Colonic mucosa (tissue), 4 donors: ENCODE results near the gene ITK. TPM values are rescaled to one million over a fixed set of nuclear protein-coding genes. Genes with fewer than 3 reads are reported as not detected.

ENCODE experiments used
- DNase-seq: peaks from one replicate; pipeline ENCODE4 v3.0.0-alpha.2; 2020
- H3K27ac ChIP-seq: fragments of 200-600 bp; one replicate; pipeline ENCODE4 v1.8.0; 2021
- H3K27me3 ChIP-seq: fragments of 200-600 bp; one replicate; pipeline ENCODE4 v1.8.0; 2021
- H3K36me3 ChIP-seq: fragments of 200-600 bp; one replicate; pipeline ENCODE4 v1.8.0; 2021
- H3K4me1 ChIP-seq: fragments of 200-600 bp; one replicate; pipeline ENCODE4 v1.8.0; 2021; ENCODE audit warnings: mild to moderate bottlenecking
- H3K4me3 ChIP-seq: fragments of 200-600 bp; one replicate; pipeline ENCODE4 v1.8.0; 2021
- H3K9ac ChIP-seq, 2 donors: one replicate each; pipeline ENCODE4 v1.7.0; 2013; ENCODE audit warnings: control low read depth in 2 of 2, low read depth in 2 of 2, low read length in 2 of 2
- H3K9me3 ChIP-seq: fragments of 200-600 bp; one replicate; pipeline ENCODE4 v1.8.0; 2021
- intact Hi-C: fragments of 100-400 bp; cut with DNase I; formaldehyde crosslinking; loops from one replicate; pipeline ENCODE4 v1.14.1; 2022
- total RNA-seq, 2 donors: library from RNA; stranded (reverse); fragmentation: NEBNext Ultra II Directional in 1 of 2; extraction: Animal tissue kit (Norgen Biotek cat#: 25700) in 1 of 2; gene quantifications; one replicate each; pipeline ENCODE4 v1.2.1, GENCODE V29; 2021
- TF ChIP-seq, protein P1 (sequence below): fragments of 200-600 bp; IDR thresholded peaks from one replicate; pipeline ENCODE4 v1.8.0; 2022; ENCODE audit warnings: antibody characterized with exemption, mild to moderate bottlenecking
- donor health status: healthy.
- donor health status: DM: no; HTN: no; CAD: no.
- donor health status: DM: no; HTN: no; CAD: no.

Gene ITK
- total RNA-seq, 2 donors from 2014 or later = 1.4 to 2.5 TPM

GRCh38 chr5:157300564-157300963 lies 119.9 kb downstream of the ITK start:
- intact Hi-C loops = no loop called here
- H3K36me3 ChIP-seq = no peaks in the 10 kb centered on the region
- TF ChIP-seq, protein P1, sequence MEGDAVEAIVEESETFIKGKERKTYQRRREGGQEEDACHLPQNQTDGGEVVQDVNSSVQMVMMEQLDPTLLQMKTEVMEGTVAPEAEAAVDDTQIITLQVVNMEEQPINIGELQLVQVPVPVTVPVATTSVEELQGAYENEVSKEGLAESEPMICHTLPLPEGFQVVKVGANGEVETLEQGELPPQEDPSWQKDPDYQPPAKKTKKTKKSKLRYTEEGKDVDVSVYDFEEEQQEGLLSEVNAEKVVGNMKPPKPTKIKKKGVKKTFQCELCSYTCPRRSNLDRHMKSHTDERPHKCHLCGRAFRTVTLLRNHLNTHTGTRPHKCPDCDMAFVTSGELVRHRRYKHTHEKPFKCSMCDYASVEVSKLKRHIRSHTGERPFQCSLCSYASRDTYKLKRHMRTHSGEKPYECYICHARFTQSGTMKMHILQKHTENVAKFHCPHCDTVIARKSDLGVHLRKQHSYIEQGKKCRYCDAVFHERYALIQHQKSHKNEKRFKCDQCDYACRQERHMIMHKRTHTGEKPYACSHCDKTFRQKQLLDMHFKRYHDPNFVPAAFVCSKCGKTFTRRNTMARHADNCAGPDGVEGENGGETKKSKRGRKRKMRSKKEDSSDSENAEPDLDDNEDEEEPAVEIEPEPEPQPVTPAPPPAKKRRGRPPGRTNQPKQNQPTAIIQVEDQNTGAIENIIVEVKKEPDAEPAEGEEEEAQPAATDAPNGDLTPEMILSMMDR = no peak
- H3K4me3 ChIP-seq = no peak overlapping the region
- DNase-seq = no peak
- H3K9me3 ChIP-seq = no peaks in the 10 kb centered on the region
- H3K27me3 ChIP-seq = no peaks in the 10 kb centered on the region
- H3K9ac ChIP-seq = no peak overlapping the region
- H3K27ac ChIP-seq = no peak overlapping the region
- H3K4me1 ChIP-seq = no peaks in the 10 kb centered on the region

DNA sequence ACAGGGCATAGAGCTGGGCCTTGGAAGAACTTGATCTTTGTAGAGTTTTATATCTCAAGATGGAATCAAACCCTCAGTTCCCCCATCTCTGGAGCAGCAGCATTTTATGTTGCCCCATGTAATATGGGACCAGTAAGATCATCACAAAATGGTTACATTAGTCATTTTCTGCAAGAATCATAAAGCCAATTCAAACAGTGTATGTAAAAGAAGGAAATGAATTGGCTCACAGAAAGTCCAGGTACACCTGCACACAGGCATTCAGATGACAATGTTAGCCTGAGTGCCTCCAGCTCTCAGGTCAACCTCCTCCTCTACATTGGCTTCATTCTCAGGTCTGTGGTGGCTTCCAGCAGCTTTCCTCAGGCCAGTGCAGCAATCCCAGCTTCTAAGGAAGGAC lies 120.4 kb downstream of the ITK start:
- DNase-seq = no peak
- H3K36me3 ChIP-seq = no peaks in the 10 kb centered on the region
- no peaks in the 10 kb centered on the region for H3K9me3 ChIP-seq
- H3K9ac ChIP-seq = no peak overlapping the region
- intact Hi-C loops = no loop called here
- H3K27me3 ChIP-seq = no peaks in the 10 kb centered on the region
- H3K4me3 ChIP-seq = no peak overlapping the region
- no peak overlapping the region for H3K27ac ChIP-seq
- H3K4me1 ChIP-seq = no peaks in the 10 kb centered on the region
- TF ChIP-seq, protein P1 = no peak

- H3K27ac ChIP-seq = no peak overlapping the region
- H3K27me3 ChIP-seq = no peaks in the 10 kb centered on the region
- intact Hi-C loops = no loop called here
- no peak overlapping the region for H3K9ac ChIP-seq
- H3K4me1 ChIP-seq = no peaks in the 10 kb centered on the region
- TF ChIP-seq, protein P1 = no peak
- H3K36me3 ChIP-seq = no peaks in the 10 kb centered on the region
- H3K9me3 ChIP-seq = no peaks in the 10 kb centered on the region
- no peak for DNase-seq
- no peak overlapping the region for H3K4me3 ChIP-seq
Observed at GRCh38 chr5:157303023-157303422, 122.4 kb downstream of the ITK start.

DNA sequence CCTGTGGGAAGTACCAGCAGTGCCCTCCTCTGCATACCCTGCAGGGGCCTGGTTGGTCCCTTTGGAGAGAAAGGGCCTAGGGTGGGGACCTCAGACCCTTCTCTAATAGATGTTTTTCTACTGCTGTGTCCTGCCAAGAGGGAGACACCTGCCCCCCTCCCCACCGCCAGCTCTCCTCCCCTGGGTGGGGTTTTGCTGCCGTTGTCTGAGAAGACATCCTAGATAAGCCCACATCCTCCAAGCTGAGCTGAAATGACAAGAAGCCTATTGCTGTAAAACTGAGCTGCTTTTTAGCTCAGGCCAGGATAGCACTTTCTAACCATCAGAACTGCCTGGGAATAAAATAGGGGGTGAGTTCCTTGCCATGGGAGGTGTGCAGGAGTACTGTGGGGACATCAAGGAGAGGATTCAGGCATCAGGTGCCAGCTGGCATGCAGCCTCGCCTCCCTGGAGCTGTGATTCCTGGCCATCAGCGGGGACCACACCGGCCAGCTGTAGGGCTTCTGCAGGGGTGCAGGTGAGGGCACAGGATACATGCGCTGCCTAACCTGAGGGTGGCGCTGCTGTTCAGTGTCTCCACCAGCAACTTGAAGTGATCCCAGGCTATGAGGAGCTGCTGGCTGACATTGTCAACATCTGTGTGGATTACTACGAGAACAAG lies 123.2 kb downstream of the ITK start:
- Histone ChIP-seq H3K27me3 (no peaks in the 10 kb centered on the region), H3K36me3 (no peaks in the 10 kb centered on the region), H3K9me3 (no peaks in the 10 kb centered on the region), H3K4me3 (no peak overlapping the region), H3K4me1 (no peaks in the 10 kb centered on the region), H3K27ac (no peak overlapping the region), H3K9ac (no peak overlapping the region)
- intact Hi-C loops = no loop called here
- TF ChIP-seq, protein P1 = no peak
- no peak for DNase-seq

Other genes with a start within 250 kb of the ITK start
- 1 to 10 TPM in 1 of 2 donors, under 1 TPM in 1; 0.42 to 2.8 TPM for gene TIMD4, start 217.6 kb upstream of the ITK start, total RNA-seq
- 10 to 100 TPM in 1 of 2 donors, 1 to 10 TPM in 1; 7.1 to 27.7 TPM for gene HAVCR1, start 121.7 kb upstream of the ITK start, total RNA-seq
- 1 to 10 TPM; 1.3 to 3.1 TPM for gene HAVCR2, start 71.8 kb upstream of the ITK start, total RNA-seq
- gene MED7, start 38.0 kb upstream of the ITK start, total RNA-seq = 10 to 100 TPM; 13.9 to 14.9 TPM
- gene GARIN3, start 14.6 kb upstream of the ITK start, total RNA-seq = not detected
- 10 to 100 TPM; 22.4 to 26.1 TPM for gene CYFIP2, start 85.3 kb downstream of the ITK start, total RNA-seq